ENCODE results near the gene SPEM1.

Gene SPEM1

GRCh38 chr17:7388856-7389255 is 31.3 kb upstream of the SPEM1 start:
- H3K36me3 ChIP-seq (ENCODE audit: control insufficient read depth, low read depth, low read length) = peaks cover 13% of the 10 kb centered on the region
- no peak overlapping the region for H3K4me3 ChIP-seq (ENCODE audit: low read length)
- H3K27me3 ChIP-seq (ENCODE audit: control insufficient read depth, insufficient read depth, low read length) = peaks cover 6% of the 10 kb centered on the region
- H3K9me3 ChIP-seq (ENCODE audit: control insufficient read depth, low read depth, low read length) = no peaks in the 10 kb centered on the region
- no peak overlapping the region for H3K9ac ChIP-seq (ENCODE audit: low read length)
- H3K27ac ChIP-seq (ENCODE audit: low read length) = no peak overlapping the region
- H3K4me1 ChIP-seq (ENCODE audit: control insufficient read depth, low read depth, low read length) = peaks cover 4% of the 10 kb centered on the region

GRCh38 chr17:7389924-7390910 is 29.9 kb upstream of the SPEM1 start:
- Histone ChIP-seq H3K27me3 (ENCODE audit: control insufficient read depth, insufficient read depth, low read length) (no peaks in the 10 kb centered on the region), H3K27ac (ENCODE audit: low read length) (no peak overlapping the region), H3K4me1 (ENCODE audit: control insufficient read depth, low read depth, low read length) (no peaks in the 10 kb centered on the region), H3K36me3 (ENCODE audit: control insufficient read depth, low read depth, low read length) (peaks cover 13% of the 10 kb centered on the region), H3K9me3 (ENCODE audit: control insufficient read depth, low read depth, low read length) (no peaks in the 10 kb centered on the region), H3K4me3 (ENCODE audit: low read length) (no peak overlapping the region), H3K9ac (ENCODE audit: low read length) (no peak overlapping the region)

GRCh38 chr17:7391307-7391706 is 28.8 kb upstream of the SPEM1 start:
- H3K27me3 ChIP-seq (ENCODE audit: control insufficient read depth, insufficient read depth, low read length) = no peaks in the 10 kb centered on the region
- H3K36me3 ChIP-seq (ENCODE audit: control insufficient read depth, low read depth, low read length) = peaks cover 13% of the 10 kb centered on the region
- H3K9ac ChIP-seq (ENCODE audit: low read length) = no peak overlapping the region

GRCh38 chr17:7392696-7393612 is 27.2 kb upstream of the SPEM1 start:
- Histone ChIP-seq H3K4me3 (ENCODE audit: low read length) (peak overlapping the region; percentile 85), H3K4me1 (ENCODE audit: control insufficient read depth, low read depth, low read length) (no peaks in the 10 kb centered on the region), H3K9ac (ENCODE audit: low read length) (peak overlapping the region; percentile 61), H3K36me3 (ENCODE audit: control insufficient read depth, low read depth, low read length) (peaks cover 13% of the 10 kb centered on the region), H3K27me3 (ENCODE audit: control insufficient read depth, insufficient read depth, low read length) (no peaks in the 10 kb centered on the region), H3K9me3 (ENCODE audit: control insufficient read depth, low read depth, low read length) (no peaks in the 10 kb centered on the region), H3K27ac (ENCODE audit: low read length) (no peak overlapping the region)

More at GRCh38 chr17:7391307-7391706, 28.8 kb upstream of the SPEM1 start:
- H3K4me1 ChIP-seq (ENCODE audit: control insufficient read depth, low read depth, low read length) = no peaks in the 10 kb centered on the region
- H3K27ac ChIP-seq (ENCODE audit: low read length) = no peak overlapping the region
- H3K9me3 ChIP-seq (ENCODE audit: control insufficient read depth, low read depth, low read length) = no peaks in the 10 kb centered on the region
- no peak overlapping the region for H3K4me3 ChIP-seq (ENCODE audit: low read length)

- Histone ChIP-seq H3K9ac (ENCODE audit: low read length) (peak overlapping the region; percentile 61), H3K27me3 (ENCODE audit: control insufficient read depth, insufficient read depth, low read length) (no peaks in the 10 kb centered on the region), H3K4me3 (ENCODE audit: low read length) (peak overlapping the region; percentile 85), H3K4me1 (ENCODE audit: control insufficient read depth, low read depth, low read length) (no peaks in the 10 kb centered on the region), H3K36me3 (ENCODE audit: control insufficient read depth, low read depth, low read length) (peaks cover 13% of the 10 kb centered on the region), H3K27ac (ENCODE audit: low read length) (no peak overlapping the region), H3K9me3 (ENCODE audit: control insufficient read depth, low read depth, low read length) (no peaks in the 10 kb centered on the region)
These were observed 26.3 kb upstream of the SPEM1 start for GRCh38 chr17:7393613-7394451.

- Histone ChIP-seq H3K36me3 (ENCODE audit: control insufficient read depth, low read depth, low read length) (peaks cover 6% of the 10 kb centered on the region), H3K4me3 (ENCODE audit: low read length) (peak within 1 kb of the TSS; percentile 85), H3K9ac (ENCODE audit: low read length) (peak within 1 kb of the TSS; percentile 61), H3K27ac (ENCODE audit: low read length) (no peak within 1 kb of the TSS), H3K27me3 (ENCODE audit: control insufficient read depth, insufficient read depth, low read length) (no peaks in the 10 kb centered on the region), H3K4me1 (ENCODE audit: control insufficient read depth, low read depth, low read length) (no peaks in the 10 kb centered on the region), H3K9me3 (ENCODE audit: control insufficient read depth, low read depth, low read length) (no peaks in the 10 kb centered on the region)
These were observed 25.5 kb upstream of the SPEM1 start, which contains the start of gene PLSCR3 for GRCh38 chr17:7394452-7395191. Gene PLSCR3, minus strand, starts transcription at chr17:7394525. Its CDS starts 415 bp downstream, at chr17:7394110.

- H3K36me3 ChIP-seq (ENCODE audit: control insufficient read depth, low read depth, low read length) = peaks cover 3% of the 10 kb centered on the region
- H3K27me3 ChIP-seq (ENCODE audit: control insufficient read depth, insufficient read depth, low read length) = no peaks in the 10 kb centered on the region
- H3K9ac ChIP-seq (ENCODE audit: low read length) = no peak overlapping the region
- no peak overlapping the region for H3K4me3 ChIP-seq (ENCODE audit: low read length)
- H3K9me3 ChIP-seq (ENCODE audit: control insufficient read depth, low read depth, low read length) = no peaks in the 10 kb centered on the region
- no peak overlapping the region for H3K27ac ChIP-seq (ENCODE audit: low read length)
- no peaks in the 10 kb centered on the region for H3K4me1 ChIP-seq (ENCODE audit: control insufficient read depth, low read depth, low read length)
These were observed 24.0 kb upstream of the SPEM1 start for GRCh38 chr17:7396147-7396546.

GRCh38 chr17:7398612-7399011 is 21.5 kb upstream of the SPEM1 start:
- Histone ChIP-seq H3K4me3 (ENCODE audit: low read length) (no peak overlapping the region), H3K4me1 (ENCODE audit: control insufficient read depth, low read depth, low read length) (peaks cover 7% of the 10 kb centered on the region), H3K9me3 (ENCODE audit: control insufficient read depth, low read depth, low read length) (no peaks in the 10 kb centered on the region), H3K27ac (ENCODE audit: low read length) (no peak overlapping the region), H3K27me3 (ENCODE audit: control insufficient read depth, insufficient read depth, low read length) (no peaks in the 10 kb centered on the region), H3K9ac (ENCODE audit: low read length) (no peak overlapping the region), H3K36me3 (ENCODE audit: control insufficient read depth, low read depth, low read length) (no peaks in the 10 kb centered on the region)

GRCh38 chr17:7403043-7403726 is 16.9 kb upstream of the SPEM1 start:
- Histone ChIP-seq H3K4me1 (ENCODE audit: control insufficient read depth, low read depth, low read length) (peaks cover 23% of the 10 kb centered on the region), H3K27me3 (ENCODE audit: control insufficient read depth, insufficient read depth, low read length) (no peaks in the 10 kb centered on the region), H3K27ac (ENCODE audit: low read length) (no peak overlapping the region), H3K4me3 (ENCODE audit: low read length) (peak overlapping the region; percentile 88), H3K9me3 (ENCODE audit: control insufficient read depth, low read depth, low read length) (no peaks in the 10 kb centered on the region), H3K9ac (ENCODE audit: low read length) (peak overlapping the region; percentile 72), H3K36me3 (ENCODE audit: control insufficient read depth, low read depth, low read length) (no peaks in the 10 kb centered on the region)

GRCh38 chr17:7403727-7403976 is 16.5 kb upstream of the SPEM1 start:
- Histone ChIP-seq H3K27ac (ENCODE audit: low read length) (peak overlapping the region; percentile 43), H3K27me3 (ENCODE audit: control insufficient read depth, insufficient read depth, low read length) (no peaks in the 10 kb centered on the region), H3K9me3 (ENCODE audit: control insufficient read depth, low read depth, low read length) (no peaks in the 10 kb centered on the region), H3K4me3 (ENCODE audit: low read length) (peak overlapping the region; percentile 88), H3K4me1 (ENCODE audit: control insufficient read depth, low read depth, low read length) (peaks cover 23% of the 10 kb centered on the region), H3K36me3 (ENCODE audit: control insufficient read depth, low read depth, low read length) (no peaks in the 10 kb centered on the region), H3K9ac (ENCODE audit: low read length) (peak overlapping the region; percentile 72)
